H54 (cell line): ENCODE data around the gene POLR2F.
"Not testable (repeated sequence)": the region's sequence is repeated elsewhere in the genome, so short reads cannot be mapped to it uniquely, and the experiment has no call there.

Experiments
- DNase-seq: peaks from one replicate; pipeline ENCODE4 v3.0.0; 2011; ENCODE audit warnings: low spot score, mixed read lengths; ENCODE audit not compliant: insufficient read length
- FAIRE-seq: peaks from 3 replicates; lab custom pipeline; 2011; peaks lifted over from hg19 to GRCh38; lab: Jason Lieb, UNC
- POLR2A ChIP-seq: IDR thresholded peaks from 2 replicates; pipeline ENCODE4 v1.6.1; 2011; ENCODE audit warnings: low read depth, mild to moderate bottlenecking, low read length

POLR2F gene

DNA sequence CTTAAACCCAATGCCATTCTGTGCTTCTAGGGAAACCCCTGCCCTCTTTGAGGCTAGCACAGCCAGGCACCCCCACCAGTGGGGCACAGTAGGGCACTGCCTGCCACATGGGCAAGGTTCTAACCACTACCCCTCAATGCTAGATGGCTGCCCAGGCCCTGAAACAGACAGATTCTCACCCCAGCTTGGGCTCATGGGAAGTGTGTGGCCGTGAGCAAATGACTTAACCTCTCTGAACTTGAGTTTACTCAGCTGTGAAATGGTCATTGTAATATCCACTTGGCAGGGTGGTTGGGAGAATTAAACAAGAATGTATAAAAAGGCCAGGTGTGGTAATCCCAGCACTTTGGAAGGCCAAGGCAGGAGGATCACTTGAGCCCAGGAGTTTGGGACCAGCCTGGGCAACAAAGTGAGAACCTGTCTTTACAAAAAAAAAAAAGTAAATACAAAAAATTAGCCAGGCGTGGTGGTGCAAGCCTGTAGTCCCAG lies 22.5 kb upstream of the POLR2F start:
- TF ChIP-seq POLR2A = no peak
- FAIRE-seq = no peak
- DNase-seq = no peak

DNA sequence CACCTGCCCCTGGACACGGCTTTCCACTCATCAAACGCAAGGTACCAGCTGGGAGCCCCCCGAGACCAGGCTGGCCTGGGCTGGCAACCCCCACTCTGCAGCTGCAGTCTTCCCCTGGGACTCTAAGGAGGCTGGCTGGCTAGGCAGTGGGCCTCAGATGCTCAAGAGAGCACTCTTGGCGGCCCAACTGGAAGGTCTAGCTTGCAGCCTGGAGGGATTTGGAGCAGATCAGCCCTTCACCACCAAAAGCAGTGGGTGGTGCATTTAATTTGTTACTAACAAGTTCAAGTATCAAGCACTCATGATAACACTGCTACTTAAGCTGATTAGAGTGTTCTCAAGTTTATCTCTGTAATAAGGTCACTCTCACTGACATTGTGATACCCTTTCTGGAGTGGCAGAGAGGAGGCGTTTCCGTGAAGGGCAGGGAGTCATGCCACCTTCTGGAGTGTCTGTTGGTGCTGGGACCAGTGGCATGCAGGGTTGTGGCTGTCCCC lies 21.6 kb upstream of the POLR2F start:
- FAIRE-seq = no peak
- no peak for DNase-seq
- TF ChIP-seq POLR2A = no peak

DNA sequence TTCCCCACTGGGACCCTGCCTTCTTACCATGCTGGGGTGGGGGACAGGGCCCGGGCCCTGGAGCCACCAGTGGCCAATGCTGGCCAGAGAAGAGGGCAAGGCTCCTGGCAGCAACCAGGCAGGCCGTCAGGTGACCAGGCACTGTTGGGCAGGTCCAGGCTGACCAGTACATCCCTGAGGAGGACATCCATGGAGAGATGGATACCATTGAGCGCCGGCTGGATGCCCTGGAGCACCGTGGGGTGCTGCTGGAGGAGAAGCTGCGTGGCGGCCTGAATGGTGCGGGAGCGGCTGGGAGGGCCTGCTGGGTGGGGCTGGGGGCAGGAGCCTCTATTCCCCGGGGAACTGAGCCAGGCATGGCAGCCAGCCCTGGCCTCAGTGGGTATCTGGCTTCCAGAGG lies 21.1 kb upstream of the POLR2F start:
- no peak for DNase-seq
- TF ChIP-seq POLR2A = no peak

DNA sequence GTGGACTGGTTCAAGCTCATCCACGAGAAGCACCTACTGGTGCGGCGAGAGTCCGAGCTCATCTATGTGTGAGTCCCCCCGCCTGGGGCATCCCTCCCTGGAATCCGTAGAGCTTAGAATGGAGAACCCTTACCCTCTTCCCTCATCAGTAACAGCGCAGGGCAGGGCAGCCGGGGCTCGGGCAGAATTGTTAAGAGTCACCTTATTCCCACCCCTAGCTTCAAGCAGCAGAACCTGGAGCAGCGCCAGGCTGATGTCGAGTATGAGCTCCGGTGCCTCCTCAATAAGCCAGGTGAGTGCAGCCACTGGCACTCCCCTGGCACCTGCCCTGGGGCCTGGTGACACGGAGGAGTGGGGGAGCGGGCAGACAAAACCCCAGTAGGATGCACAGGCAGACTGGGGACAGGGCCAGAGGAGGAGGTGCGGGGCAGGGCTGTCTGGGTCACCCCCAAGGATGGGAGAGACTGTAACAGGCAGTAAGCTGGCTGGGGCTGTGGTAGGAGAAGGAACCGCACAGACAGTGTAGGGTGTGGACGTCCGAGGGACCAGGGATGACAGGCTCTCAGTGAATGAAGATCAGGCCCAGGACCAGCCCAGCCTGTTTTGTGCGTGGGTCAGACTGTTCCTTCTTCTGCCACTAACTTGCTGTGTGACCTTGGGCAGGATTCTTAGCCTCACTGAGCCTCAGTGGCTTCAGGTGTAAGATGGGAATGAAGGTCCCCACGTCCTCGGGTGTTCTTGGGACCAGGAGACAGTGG lies 20.5 kb upstream of the POLR2F start:
- DNase-seq (no peak), FAIRE-seq (no peak)
- no peak for TF ChIP-seq POLR2A

More for the DNA sequence above, 21.1 kb upstream of the POLR2F start:
- no peak for FAIRE-seq

DNA sequence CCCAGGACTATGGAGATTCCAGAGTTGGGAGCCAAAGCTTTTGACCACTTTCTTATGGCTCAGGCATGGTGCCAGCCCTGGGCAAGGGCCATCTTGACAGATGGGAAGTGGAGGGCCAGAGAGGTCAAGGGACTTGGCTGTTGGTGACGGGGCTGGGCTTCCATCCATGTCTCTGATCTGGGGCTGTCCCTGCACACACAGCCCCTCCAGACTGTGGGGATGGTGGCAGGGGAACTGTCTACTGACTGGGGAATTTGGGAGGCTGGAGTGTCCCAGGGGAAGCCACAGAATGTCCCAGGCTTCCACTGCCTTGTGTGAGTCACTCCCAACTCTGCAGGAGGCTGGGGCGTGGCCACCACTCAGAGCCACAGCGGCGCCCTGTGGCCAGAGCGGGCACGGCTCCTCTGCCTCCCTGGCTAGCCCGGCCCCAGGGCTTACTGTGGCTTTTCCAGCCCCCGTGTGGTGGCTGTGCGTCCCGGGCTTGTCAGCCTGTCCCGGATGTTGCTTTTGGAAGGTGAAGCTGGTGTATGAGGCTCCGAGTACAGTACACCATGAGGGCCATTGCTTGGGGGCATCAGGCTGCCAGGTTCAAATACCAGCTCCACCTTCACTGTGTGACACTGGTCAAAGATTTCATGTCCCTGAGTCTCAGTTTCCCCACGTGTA lies 19.7 kb upstream of the POLR2F start:
- TF ChIP-seq POLR2A = 0 out of 2 replicates have a peak, but pooled peaks have one; percentile 7
- DNase-seq (peak; percentile 78), FAIRE-seq (peak; percentile 81)

DNA sequence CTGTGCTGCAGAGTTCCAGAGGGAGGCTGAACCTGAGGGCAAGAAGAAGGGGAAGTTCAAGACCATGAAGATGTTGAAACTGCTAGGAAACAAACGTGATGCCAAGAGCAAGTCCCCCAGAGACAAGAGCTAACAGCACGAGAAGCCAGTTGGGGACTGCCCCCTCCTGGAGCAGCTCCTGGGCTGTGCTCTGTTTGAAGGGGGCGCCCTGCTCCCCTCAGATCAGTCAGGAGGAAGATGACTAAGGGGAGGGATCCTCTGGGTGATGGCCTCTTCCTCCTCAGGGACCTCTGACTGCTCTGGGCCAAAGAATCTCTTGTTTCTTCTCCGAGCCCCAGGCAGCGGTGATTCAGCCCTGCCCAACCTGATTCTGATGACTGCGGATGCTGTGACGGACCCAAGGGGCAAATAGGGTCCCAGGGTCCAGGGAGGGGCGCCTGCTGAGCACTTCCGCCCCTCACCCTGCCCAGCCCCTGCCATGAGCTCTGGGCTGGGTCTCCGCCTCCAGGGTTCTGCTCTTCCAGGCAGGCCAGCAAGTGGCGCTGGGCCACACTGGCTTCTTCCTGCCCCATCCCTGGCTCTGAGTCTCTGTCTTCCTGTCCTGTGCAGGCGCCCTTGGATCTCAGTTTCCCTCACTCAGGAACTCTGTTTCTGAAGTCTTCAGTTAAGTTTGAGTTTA lies 12.7 kb upstream of the POLR2F start:
- FAIRE-seq (no peak), DNase-seq (no peak)
- TF ChIP-seq POLR2A = no peak

DNA sequence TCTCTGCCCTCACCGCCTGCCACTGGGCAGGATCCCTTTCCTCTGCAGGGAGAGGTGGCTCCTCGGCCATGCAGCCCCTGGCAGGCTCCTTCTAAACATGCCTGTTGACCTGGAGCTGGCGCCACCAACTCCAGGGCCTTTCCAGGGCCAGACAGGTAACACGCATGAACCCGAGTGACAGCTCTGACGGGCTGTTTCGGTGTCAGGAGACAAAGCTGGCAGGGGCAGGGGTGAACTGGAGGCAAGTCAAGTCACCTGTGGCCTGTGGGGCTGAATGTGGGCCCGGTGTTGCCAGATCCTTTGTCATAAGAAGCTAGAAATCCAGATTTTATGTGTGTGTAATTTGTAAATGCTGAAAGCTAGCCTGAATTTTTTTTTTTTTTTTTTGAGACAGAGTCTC lies 11.4 kb upstream of the POLR2F start:
- FAIRE-seq (no peak), DNase-seq (no peak)
- no peak for TF ChIP-seq POLR2A

DNA sequence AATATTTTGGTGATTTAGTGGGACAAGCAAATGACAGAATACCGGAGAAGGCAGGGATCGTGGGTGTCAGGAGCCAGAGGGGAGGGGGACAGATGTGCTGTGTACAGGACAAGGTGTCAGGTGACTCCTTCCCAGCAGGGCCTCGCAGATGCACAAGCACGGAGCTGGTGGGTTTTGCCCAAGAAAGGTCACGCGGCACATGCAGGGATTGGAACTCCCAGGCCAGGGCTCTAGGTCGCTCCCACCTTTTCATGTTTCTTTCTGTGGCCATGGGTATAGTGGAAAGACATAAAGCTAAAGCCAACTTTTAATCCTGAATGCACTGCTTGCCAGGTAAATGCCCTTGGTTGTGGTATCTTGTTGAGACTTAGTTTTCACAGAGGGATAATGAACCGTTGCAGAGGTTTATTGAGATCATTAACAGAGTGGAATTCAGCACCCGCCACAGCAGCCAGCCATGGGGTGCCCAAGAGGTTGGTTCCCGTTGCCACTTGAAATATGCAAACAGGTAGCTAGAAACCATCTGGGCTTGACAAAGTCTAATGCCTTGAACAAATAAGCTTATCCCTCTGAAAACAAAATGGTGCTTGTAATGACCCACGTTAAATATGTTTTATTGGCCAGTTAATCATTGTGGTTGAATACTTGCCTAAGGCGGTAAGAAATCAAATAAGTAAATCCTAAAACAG lies 10.2 kb upstream of the POLR2F start:
- no peak for TF ChIP-seq POLR2A
- DNase-seq (no peak), FAIRE-seq (no peak)

DNA sequence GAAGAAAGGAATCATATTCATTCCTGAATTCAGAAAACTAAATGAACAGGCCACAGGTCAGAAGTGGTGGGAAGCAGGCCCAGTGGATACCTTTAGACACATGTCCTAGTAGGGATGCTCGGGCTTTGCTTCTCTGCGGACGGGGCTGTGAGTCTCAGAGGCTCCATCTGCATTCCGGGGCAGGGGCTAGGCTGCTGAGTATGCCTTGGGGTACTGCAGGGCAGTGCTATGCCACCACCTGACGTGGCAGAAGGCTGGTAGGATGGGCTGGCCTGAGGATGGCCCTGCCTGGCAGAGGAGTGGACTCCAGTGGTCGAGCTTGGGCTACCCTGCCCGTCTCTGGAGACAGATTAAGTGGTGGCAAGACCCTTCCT lies 9.7 kb upstream of the POLR2F start:
- no peak for FAIRE-seq
- no peak for DNase-seq
- no peak for TF ChIP-seq POLR2A

DNA sequence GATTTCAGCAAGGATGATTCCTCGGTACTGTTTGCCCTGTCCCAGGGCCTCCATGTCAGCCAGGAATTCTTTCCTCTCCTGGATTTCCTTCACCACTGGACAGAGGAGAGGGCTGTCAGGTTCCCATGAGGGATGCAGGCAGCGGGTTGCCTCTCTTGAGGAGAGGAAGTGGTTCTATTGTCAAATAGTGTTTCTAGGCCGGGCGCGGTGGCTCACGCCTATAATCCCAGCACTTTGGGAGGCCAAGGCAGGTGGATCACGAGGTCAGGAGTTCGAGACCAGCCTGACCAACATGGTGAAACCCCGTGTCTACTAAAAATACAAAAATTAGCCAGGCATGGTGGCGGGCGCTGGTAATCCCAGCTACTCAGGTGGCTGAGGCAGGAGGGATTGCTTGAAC lies 9.1 kb upstream of the POLR2F start:
- FAIRE-seq, DNase-seq: not testable (repeated sequence)

DNA sequence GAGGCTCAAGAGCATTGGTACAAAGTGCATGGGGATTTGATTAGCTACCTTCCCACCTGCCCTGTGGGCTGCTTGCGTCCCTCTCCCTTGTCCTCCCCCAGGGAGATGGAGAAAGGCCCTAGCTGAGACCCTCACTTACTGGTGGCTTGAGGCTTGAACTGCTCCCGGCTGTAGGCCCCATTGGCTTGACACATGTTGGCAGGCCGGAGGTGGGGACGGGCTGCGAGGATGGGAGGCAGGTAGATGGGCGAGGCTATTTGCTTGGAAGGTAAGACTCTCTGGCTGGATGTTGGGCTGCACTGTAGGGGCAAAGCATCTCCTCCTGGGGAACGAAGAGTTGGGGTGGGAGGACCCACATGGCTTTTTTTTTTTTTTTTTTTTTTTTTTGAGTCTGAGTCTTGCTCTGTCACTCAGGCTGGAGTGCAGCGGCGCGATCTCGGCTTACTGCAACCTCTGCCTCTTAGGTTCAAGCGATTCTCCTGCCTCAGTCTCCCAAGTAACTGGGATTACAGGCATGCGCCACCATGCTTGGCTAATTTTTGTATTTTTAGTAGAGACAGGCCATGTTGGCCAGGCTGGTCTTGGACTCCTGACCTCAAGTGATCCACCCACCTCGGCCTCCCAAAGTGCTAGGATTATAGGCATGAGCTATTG lies 6.2 kb upstream of the POLR2F start:
- DNase-seq, FAIRE-seq: not testable (repeated sequence)

DNA sequence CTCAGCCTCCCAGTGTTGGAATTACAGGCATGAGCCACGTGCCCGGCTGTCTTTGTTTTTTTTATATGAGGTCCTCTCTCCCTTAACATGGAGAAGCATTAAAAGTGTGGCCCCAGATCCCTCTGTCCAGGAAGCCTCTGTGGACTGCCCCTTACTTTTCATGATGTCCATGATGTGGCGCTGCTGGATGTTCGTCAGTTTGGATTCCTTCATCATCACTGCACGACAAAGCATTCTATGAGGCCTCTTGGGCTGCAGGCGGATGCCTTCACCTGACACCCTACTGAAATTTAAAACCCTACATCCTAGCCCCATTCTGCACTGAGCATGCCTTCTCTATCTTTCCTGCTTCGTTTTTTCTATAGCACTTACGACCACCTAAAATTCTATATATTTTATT lies 2.2 kb upstream of the POLR2F start:
- no peak for DNase-seq
- no peak for FAIRE-seq
- no peak for TF ChIP-seq POLR2A

DNA sequence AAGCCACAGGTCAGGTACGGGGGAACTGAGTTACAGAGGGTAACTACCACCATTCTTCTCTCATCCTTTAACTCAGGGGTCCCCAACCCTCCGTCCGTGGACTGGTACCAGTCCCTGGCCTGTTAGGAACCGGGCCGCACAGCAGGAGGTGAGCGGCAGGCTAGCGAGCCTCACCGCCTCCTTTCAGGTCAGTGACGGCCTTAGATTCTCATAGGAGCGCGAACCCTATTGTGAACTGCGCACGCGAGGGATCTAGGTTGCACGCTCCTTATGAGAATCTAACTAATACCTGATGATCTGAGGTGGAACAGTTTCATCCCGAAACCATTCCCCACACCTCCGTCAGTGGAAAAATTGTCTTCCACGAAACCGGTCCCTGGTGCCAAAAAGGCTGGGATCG lies 870 bp upstream of the POLR2F start:
- FAIRE-seq, DNase-seq: not testable (repeated sequence)

DNA sequence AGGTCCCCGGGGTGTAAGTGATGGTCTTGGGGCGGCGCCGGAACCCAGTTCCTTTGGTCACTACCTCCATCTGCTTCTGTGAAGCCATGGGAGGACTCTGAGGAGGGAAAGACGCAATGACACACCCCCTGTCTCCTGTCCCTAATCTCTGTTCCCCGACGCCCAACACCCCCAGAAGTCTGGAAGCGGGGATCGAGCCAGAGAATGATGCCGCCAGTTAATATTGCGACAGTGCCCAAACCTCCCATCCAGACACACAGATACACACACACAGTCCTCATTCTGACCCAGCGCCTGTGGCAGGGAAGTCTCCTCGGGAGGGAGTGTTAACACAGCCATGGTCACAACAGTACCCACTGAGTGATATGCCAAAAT lies 450 bp upstream of the POLR2F start:
- TF ChIP-seq POLR2A = no peak
- DNase-seq (no peak), FAIRE-seq (no peak)
